A673 (cell line): Measurements from ENCODE around the gene NCKAP5.

Experiments used
- EZH2 ChIP-seq: fragments of 200-600 bp; sonication (generic); IDR thresholded peaks from 2 replicates; pipeline ENCODE4 v1.6.1; 2017; ENCODE audit warnings: borderline replicate concordance, low read depth, mild to moderate bottlenecking, mixed read lengths, antibody characterized with exemption, low read length; ENCODE audit not compliant: poor library complexity, severe bottlenecking
- TF ChIP-seq, protein P1 (sequence below): fragments of 300-800, 200-600 bp; sonication (generic); conservative IDR thresholded peaks from 2 replicates; pipeline ENCODE4 v1.5.1; 2017; ENCODE audit warnings: low read depth, mild to moderate bottlenecking, antibody characterized with exemption, low read length, moderate library complexity, mixed read lengths

DNA sequence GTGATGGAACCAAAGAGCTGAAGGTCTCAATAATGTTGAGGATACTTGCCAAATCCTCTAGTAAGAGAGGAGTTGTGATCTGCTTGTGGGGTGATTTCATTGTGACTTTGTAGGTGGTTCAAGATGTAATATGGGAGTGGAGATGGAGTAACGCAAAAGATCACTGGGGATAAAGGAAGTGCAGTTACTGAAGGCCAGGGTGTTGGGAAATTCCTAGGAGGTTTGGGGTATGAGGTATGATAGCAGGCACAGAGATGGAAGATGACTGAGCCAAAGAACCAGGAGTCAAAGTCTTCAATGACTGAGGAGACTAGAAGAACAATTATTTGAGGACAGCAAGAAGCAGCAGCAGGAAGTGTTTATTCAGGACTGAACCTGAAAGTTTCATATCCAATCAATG lies 222.6 kb downstream of the NCKAP5 start:
- TF ChIP-seq, protein P1, sequence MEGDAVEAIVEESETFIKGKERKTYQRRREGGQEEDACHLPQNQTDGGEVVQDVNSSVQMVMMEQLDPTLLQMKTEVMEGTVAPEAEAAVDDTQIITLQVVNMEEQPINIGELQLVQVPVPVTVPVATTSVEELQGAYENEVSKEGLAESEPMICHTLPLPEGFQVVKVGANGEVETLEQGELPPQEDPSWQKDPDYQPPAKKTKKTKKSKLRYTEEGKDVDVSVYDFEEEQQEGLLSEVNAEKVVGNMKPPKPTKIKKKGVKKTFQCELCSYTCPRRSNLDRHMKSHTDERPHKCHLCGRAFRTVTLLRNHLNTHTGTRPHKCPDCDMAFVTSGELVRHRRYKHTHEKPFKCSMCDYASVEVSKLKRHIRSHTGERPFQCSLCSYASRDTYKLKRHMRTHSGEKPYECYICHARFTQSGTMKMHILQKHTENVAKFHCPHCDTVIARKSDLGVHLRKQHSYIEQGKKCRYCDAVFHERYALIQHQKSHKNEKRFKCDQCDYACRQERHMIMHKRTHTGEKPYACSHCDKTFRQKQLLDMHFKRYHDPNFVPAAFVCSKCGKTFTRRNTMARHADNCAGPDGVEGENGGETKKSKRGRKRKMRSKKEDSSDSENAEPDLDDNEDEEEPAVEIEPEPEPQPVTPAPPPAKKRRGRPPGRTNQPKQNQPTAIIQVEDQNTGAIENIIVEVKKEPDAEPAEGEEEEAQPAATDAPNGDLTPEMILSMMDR = no peak
- TF ChIP-seq EZH2 = no peak
